Parathyroid adenoma (tissue), 2 donors: ENCODE measurements around the gene PLK1.

Source experiments
- H2AFZ ChIP-seq: fragments of 300-600 bp; sonication (generic); one replicate; pipeline ENCODE4 v1.7.0; 2017; ENCODE audit warnings: antibody characterized with exemption, mild to moderate bottlenecking
- H3K27ac ChIP-seq: fragments of 300-600 bp; sonication (generic); one replicate; pipeline ENCODE4 v1.7.0; 2017
- H3K27me3 ChIP-seq: fragments of 300-600 bp; sonication (generic); one replicate; pipeline ENCODE4 v1.7.0; 2017; ENCODE audit warnings: low read length; ENCODE audit not compliant: control insufficient read depth, insufficient read depth
- H3K36me3 ChIP-seq: fragments of 300-600 bp; sonication (generic); one replicate; pipeline ENCODE4 v1.7.0; 2017; ENCODE audit warnings: low read length; ENCODE audit not compliant: control insufficient read depth, insufficient read depth
- H3K4me1 ChIP-seq: fragments of 300-600 bp; sonication (generic); one replicate; pipeline ENCODE4 v1.7.0; 2017; ENCODE audit warnings: control low read depth
- H3K4me2 ChIP-seq: fragments of 300-600 bp; sonication (generic); one replicate; pipeline ENCODE4 v1.7.0; 2017; ENCODE audit warnings: low read length
- H3K4me3 ChIP-seq: fragments of 300-600 bp; sonication (generic); one replicate; pipeline ENCODE4 v1.7.0; 2017; ENCODE audit warnings: low read depth, low read length
- H3K79me2 ChIP-seq: fragments of 300-600 bp; sonication (generic); one replicate; pipeline ENCODE4 v1.7.0; 2017; ENCODE audit warnings: control low read depth
- H3K9ac ChIP-seq: fragments of 300-600 bp; sonication (generic); one replicate; pipeline ENCODE4 v1.7.0; 2017; ENCODE audit warnings: mild to moderate bottlenecking
- H3K9me3 ChIP-seq: fragments of 300-600 bp; sonication (generic); one replicate; pipeline ENCODE4 v1.7.0; 2017; ENCODE audit warnings: low read length; ENCODE audit not compliant: control insufficient read depth
- CTCF ChIP-seq: fragments of 300-600 bp; sonication (generic); IDR thresholded peaks from one replicate; pipeline ENCODE4 v1.7.0; 2017; ENCODE audit warnings: antibody characterized with exemption, mild to moderate bottlenecking
- donor health status: primary hyperparathyroidism.

PLK1 gene

GRCh38 chr16:23700093-23700492, 21.4 kb downstream of the PLK1 start:
- Histone ChIP-seq H3K9me3 (no peaks in the 10 kb centered on the region), H3K4me3 (no peak overlapping the region), H3K27me3 (no peaks in the 10 kb centered on the region), H3K4me1 (no peaks in the 10 kb centered on the region), H2AFZ (no peak overlapping the region), H3K9ac (no peak overlapping the region), H3K36me3 (no peaks in the 10 kb centered on the region), H3K4me2 (no peak overlapping the region), H3K27ac (no peak overlapping the region), H3K79me2 (no peaks in the 10 kb centered on the region)
- no peak for TF ChIP-seq CTCF

DNA sequence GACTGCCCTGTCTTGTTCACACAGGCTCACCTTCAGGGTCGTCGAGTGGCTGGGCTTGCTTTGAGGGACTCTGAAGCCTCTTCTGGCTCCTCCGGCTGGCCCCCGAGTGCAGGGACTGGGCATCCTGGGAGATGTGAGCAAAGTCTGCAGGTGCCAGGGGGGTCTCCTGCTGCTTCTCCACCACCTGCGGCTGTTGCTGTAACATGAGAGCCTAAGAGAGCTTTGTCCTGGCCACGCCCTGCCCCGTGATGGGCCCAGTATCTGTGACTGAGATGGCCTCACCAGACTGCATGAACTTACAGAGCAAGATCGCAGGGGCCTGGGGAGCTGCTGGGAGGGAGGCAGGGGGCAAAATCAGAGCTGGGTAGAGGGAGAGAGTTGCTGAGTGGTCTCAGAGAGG, 21.8 kb downstream of the PLK1 start:
- Histone ChIP-seq H3K36me3 (no peaks in the 10 kb centered on the region), H3K4me1 (no peaks in the 10 kb centered on the region), H3K9me3 (no peaks in the 10 kb centered on the region), H3K27ac (no peak overlapping the region), H3K4me2 (no peak overlapping the region), H2AFZ (no peak overlapping the region), H3K4me3 (no peak overlapping the region), H3K9ac (no peak overlapping the region), H3K27me3 (no peaks in the 10 kb centered on the region), H3K79me2 (no peaks in the 10 kb centered on the region)
- no peak for TF ChIP-seq CTCF

DNA sequence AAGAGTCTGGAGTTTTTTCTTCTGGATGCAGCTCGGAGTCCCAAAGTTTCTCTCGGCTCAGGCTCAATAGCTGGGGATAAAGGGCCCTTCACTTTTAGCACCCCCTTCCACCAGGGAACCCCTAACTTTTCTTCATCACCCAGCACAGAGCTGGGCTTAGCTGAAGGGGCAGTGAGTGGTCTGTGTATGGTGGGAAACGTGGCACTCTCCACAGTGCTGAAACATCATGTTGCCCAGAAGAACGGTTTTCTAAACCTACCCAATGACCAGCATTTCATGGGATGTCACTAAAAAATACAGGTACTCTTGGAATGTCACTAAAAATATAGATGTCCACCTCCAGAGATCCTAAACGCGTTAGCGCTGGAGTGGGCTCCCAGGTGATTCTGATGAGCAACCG, 22.4 kb downstream of the PLK1 start:
- Histone ChIP-seq H3K79me2 (no peaks in the 10 kb centered on the region), H3K4me2 (no peak overlapping the region), H3K9me3 (no peaks in the 10 kb centered on the region), H3K27me3 (no peaks in the 10 kb centered on the region), H3K4me1 (no peaks in the 10 kb centered on the region), H2AFZ (no peak overlapping the region), H3K9ac (no peak overlapping the region), H3K27ac (no peak overlapping the region), H3K4me3 (no peak overlapping the region), H3K36me3 (no peaks in the 10 kb centered on the region)
- no peak for TF ChIP-seq CTCF

GRCh38 chr16:23702951-23703350, 24.3 kb downstream of the PLK1 start:
- no peaks in the 10 kb centered on the region for H3K9me3 ChIP-seq
- no peaks in the 10 kb centered on the region for H3K36me3 ChIP-seq
- no peak overlapping the region for H3K9ac ChIP-seq
- no peak overlapping the region for H2AFZ ChIP-seq
- H3K4me3 ChIP-seq = no peak overlapping the region
- no peaks in the 10 kb centered on the region for H3K79me2 ChIP-seq
- TF ChIP-seq CTCF = no peak
- no peak overlapping the region for H3K4me2 ChIP-seq
- H3K4me1 ChIP-seq = no peaks in the 10 kb centered on the region
- no peaks in the 10 kb centered on the region for H3K27me3 ChIP-seq
- H3K27ac ChIP-seq = no peak overlapping the region

DNA sequence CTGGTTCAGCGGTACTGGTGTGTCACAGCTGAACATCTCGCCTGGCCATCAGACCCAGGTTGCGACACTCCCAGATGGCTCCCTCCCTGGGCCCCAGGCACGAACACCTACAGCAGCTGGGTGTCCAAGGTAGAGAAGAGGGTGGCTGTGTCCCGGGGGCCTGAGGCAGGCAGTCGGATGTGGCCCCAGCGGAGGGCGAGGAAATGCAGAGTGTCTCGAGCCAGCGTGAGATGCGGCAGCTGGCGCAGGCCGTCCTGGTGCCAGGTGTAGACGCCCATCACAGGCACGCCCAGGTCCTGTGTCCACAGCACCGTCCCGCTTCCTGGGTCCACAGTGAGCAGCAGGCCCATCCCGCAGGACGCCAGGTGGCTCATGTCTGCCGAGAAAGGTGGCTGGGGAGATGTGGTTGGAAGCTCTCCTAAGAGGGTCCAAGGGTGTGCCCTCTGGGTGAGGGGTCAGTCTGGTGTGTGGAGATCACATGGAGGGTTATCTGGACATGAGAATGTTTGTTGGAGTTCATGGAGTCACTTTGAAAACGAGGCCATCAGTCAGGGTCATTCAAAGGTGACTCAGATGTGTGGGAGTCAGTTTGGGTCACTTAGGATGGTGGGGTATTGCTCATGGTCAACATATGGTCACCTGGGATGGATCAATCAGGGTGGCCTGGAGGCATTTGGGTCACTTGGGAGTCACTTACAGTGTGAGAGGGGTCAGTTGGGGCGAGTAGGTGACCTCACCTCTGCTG, 26.3 kb downstream of the PLK1 start:
- Histone ChIP-seq H3K27ac (no peak overlapping the region), H3K36me3 (no peaks in the 10 kb centered on the region), H3K27me3 (no peaks in the 10 kb centered on the region), H3K9me3 (no peaks in the 10 kb centered on the region), H3K9ac (no peak overlapping the region), H3K79me2 (no peaks in the 10 kb centered on the region), H3K4me3 (no peak overlapping the region), H3K4me2 (no peak overlapping the region), H3K4me1 (no peaks in the 10 kb centered on the region), H2AFZ (no peak overlapping the region)
- no peak for TF ChIP-seq CTCF
